ENCODE data around the gene KDM4C.
A peak's percentile ranks its signal among the peaks of the same experiment; 100 is the strongest.

Gene KDM4C

DNA sequence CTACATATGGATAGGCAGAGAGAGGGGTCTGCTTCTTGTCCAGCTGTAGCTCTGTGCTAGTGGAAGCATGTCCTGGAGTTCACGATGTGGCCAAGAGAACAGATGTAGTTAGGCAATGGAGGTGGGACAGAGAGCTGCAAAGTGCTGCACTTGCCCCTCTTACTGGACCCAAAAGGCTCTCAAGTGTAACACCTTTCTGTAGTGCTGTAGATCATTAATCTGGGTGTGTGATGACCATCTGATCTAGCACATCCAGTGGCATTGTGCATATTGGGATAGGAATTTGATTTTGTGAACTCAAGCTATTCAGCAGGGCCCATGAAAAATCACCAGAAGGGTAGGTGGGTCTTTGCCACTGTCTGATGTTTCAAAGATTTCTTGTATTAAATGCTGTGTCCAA is 151.4 kb downstream of the KDM4C start:
- no peak for DNase-seq

DNA sequence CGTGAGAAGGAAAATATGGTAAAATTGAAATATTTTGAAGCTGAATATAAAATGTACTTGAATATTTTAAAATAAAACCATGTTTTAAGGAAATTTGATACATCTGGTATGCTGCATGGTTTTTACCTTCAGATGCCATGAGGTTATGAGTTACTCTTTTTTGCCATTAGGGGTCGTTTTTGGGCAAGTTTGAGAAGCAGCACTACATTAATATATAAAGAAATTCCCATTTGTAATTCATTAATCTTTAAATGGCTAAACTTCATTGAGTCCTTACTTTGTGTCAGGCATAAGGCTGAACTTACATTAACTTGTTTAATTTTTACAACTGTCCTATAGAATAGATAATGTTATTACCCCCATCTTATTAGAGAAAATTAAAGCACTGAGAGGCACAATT is 152.3 kb downstream of the KDM4C start:
- DNase-seq, result no peak

DNA sequence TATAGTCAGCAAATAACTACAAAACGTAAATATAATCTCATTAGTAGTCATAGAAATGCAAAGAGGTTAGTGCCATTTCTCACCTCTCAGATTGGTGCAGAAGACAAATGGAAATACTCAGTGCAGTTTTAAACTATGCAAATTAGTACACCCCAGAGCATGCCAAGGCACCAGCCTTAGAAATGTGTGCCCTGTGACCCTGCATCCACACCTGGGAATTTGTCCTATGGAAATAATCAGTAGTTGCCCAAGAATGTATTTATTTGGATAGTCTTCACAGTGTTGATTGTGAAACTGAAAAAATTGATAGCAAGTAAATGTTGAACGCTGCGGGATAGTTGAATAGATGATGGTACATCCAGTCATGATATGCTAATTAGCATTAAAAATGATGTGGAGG is 152.7 kb downstream of the KDM4C start:
- DNase-seq, result no peak

DNA sequence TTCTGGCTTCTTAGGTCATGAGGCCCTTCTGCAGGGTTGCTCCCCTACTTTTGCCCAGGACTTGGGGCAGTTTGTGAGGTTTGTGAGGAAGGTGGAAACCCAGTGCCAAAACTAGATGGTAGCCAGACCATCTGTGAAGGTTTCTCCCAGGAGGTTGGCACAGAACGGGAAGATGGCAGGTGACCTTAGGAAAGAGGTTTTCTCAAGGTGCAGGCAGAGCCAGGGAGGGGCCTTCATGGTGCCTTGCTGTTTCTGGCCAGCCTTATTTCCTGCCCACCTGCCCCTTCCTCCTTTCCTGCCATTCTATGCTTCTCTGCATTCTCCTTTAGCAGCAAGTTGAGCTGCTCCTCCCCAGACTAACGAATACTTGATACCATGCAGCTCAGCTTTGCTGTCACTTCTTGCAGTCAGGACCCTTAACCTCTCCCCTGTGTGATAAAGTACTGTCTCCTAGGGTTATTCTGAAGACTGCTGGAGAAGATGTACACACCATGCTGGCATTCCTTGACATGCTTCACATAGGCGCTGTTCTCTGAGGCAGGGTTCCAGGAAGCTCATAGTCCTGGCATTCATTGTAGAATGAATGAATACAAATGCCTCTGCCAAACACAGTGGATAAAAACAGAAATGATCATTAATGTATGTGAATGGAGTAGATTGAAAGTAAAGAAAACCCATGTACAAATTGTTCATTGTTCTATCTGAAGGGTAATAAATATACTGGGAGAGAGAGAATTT is 154.3 kb downstream of the KDM4C start:
- no peak for DNase-seq

DNA sequence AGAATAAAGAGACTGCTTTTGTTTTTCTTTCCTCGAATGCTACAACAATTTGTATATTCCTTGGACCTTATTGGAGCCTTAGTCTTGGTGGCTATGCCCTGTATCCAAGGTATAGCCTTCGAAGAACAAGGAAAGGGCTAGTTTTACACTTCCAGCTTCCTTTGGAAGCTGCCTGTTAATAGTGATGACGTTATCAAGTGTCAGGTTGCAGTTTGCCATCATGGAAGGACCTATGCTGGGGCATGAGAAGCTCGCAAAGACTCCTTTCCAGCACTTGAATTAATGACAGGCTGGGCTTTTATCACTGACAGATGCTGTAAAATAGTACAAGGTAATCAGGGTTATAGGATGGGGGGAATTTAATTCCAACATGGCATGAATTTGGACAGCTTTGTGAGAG is 157.9 kb downstream of the KDM4C start:
- no peak for DNase-seq

DNA sequence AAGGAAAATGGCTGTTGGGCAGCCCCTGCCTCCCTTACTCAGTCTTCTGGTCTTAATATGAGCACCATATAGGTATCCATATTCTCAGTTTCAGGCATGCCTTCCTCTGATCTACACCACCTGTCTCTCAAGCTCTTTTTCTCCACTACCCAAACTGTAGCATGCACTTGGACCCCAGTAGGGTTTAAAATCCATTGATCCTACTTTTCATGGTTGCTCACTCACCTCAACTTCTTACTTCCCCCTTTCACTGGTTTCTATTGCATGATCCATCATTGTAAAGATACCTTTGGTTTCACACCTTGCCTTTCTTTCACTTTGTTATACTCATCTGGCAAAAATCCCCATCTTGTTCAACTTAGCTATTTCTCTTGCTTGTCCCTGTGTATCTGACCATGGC is 159.4 kb downstream of the KDM4C start:
- DNase-seq, result no peak

DNA sequence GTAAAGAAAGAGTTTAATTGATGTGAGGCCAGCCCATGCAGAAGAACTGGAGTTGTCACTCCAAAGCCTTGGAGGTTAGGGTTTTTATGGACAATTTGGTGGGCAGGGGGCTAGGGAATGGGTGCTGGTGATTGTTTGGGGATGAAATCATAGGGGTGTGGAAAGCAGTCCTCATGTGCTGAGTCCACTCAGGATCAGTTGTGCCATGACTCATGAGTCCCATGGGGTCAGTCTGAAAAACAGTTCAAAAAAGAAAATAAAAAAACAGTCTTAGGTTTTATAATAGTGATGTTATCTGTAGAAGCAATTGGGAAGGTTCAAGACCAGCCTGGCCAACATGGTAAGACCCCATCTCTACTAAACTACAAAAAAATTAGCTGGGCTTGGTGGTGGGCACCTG is 162.3 kb downstream of the KDM4C start:
- no peak for DNase-seq

DNA sequence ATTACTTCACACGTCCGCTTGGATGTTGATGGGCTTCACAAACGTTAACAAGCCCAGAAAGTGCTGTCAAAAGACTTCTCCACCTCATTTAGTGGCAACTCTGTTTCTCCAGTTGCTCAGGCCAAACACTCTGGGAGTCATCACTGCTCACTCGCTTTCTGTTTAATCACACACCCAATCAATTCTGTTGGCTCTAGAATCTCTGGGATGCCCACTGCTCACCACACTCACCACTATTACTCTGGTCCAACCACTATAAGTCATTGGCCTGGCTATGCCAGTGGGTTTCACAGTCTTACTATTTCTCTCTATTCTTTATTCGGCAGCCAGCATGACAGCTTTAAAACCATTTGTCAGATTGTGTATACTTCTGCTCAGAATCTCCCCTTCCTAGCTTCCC is 163.5 kb downstream of the KDM4C start:
- DNase-seq, result peak; percentile 11

DNA sequence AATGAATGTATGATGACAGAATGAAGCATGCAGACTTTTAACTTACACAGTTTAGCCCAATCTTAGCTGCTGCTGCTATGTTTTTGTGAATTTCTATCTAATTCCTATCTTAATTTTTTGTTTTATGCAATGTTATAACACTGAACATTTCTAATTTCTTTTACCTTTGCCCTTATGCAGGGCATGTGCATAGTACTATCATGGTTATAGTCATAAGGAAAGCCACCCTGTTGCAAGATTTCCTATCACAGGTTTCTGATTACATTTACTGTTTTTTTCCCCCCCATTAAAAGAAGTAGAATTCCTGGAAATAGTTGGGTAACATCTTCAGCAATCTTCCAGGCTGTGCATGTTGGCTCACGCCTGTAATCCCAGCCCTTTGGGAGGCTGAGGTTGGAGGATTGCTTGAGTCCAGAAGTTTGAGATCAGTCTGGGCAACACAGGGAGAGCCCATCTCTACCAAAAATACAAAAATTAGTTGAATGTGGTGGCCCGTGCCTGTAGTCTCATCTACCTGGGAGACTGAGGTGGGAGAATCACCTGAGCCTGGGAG is 164.4 kb downstream of the KDM4C start:
- DNase-seq, result peak; percentile 30

DNA sequence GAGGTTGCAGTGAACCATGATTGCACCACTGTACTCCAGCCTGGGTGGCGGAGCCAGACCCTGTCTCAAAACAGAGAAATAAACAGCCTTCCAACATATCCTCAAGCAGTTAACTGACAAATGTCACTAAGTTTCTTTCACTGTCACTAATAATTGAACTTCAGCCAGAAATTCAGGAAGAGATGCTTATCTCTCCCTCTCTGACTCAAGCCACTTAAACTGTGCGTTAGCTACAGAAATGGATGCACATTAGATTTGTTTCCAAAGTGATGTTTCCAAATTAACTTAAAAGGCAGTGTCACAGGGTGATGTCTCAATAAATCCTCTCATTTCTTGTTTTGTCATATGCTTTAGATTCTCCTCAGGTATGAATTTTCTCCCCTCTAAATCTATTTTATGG is 164.9 kb downstream of the KDM4C start:
- peak; percentile 12 for DNase-seq

DNA sequence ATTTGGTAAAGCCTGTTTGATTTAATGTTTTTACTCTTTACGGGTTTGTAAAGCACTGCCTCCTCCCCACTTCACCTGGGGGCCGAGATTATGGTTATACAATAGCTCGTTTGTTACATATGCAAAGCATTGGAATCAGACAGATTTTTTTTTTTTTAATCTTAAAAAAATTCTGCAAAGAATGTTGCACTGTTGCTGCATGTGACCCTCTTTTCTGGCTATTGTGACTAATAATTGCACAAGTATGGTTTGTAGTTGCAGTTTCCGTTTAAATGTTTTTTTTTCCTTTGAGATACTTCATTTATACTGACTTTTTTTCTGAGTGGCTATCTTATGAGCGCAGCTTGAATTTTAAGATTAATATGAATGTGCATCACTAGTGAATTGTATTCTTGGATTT is 165.3 kb downstream of the KDM4C start:
- DNase-seq, result peak; percentile 35

DNA sequence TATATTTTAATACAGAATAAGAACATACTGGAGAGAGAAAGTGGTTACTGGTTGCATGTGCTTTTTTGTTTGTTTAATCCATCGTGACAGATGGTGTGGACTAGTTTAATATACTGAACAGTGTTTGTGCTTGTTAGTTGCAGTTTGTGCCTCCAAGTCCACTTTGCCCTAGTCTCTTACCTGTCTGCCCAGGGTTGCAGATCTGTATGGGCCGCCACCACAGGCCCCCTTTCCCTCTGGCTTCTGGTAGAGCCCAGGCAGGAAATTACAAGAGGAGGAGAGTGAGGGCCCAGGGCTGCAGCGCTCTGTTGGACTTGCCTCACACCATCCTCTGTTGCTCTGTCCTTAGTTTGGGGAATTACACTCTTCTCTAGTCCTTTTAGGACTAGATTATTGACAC is 166.4 kb downstream of the KDM4C start:
- no peak for DNase-seq

DNA sequence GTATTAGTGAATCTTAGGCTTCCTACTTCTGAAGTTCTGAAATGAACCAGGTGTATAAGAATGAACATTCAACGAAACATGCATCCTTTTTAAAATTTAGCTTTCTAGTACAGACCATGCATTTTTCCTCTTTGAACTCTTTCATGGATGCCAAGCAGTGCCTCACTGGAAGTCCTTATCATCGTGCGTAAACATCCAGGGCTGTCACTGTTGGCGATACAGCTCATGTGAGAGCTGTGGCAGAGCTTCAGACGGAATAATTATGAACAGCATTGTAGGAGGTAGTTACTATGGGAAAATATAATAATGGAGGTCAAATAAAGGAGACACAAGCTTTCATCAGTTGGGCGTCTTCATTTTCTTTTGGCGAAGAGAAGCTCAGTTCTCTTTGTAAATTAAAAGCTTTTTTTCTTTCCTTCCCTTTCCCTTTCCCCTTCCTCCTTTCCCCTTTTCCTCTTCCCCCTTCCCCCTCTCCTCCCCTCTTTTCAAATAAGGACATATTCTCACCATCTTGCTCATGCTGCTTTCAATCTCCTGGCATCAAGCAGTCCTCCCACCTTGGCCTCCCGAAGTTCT is 167.3 kb downstream of the KDM4C start:
- no peak for DNase-seq

DNA sequence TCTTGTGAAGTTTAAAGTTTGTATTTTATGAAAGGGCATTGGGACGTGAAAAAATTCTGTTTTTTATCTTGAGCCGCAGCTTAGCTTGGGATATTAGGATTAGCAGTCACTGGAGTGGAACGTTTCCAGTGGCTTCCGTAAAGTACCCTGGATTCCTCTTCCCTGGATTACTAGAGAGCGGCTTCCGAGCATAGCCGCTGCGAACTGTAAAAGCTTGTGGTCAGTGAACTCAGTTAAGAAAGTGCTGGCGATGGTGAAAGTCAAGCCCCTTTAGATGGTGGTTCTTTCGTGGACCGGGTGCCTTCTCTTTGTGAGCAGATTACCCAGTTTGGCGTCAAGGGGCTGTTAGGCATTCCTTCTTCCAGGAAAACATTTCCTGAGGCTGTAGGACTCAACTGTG is 168.1 kb downstream of the KDM4C start:
- DNase-seq, result no peak

DNA sequence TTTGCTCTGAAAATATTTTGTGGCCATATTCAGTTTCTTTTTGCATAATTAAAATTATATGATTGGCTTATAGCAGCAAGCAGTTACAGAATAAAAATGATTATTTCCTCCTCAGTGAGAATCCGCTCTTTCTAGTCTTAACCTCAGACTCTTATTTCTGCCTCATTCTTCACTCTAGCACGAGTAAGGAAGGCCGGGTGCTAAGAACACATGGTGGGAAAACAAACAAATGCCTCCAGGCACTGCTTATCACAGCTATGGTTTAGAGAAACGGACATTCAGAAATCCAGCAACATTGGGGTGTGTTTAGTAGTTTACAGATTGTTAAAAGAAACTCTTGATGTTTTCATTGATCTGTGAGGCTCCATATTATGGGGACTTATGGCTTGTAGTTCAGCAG is 168.7 kb downstream of the KDM4C start:
- DNase-seq, result no peak

DNA sequence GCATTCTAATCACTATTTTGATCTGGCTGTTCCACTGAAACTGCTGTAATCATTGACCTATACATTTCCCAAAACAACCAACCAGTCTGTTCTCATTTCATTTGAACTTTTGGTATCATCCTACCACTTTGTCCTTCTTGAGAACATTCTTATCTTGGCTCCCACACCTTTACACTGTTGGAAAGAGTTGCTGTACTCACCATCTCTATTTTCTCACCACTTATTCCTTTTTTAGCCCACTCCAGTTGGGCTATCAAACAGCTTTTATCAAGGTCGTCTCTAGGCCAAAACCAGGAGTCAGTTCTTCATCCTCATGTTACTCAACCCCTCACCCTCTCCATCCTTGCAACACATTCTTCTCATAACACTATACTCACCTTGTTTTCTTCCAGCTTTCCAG is 170.1 kb downstream of the KDM4C start:
- DNase-seq, result no peak

DNA sequence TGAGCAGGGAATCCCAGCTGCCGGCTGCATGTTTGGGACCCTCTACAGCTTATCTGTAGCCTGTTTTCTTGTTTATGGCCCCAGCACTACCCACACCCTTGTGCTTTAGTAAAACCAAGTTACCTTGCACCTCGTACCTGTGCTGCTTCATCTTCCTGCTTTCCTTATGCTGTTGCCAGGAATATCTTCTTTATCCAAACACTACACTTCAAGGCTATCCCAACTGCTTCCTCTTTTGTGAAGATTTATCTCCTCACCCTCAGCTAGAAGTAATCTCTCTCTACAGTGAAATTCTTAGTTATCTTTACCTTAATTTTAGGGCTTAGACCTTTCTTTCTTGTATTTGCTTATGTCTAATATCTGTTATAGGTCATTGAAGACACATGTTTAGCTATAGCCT is 171.1 kb downstream of the KDM4C start:
- DNase-seq, result no peak

DNA sequence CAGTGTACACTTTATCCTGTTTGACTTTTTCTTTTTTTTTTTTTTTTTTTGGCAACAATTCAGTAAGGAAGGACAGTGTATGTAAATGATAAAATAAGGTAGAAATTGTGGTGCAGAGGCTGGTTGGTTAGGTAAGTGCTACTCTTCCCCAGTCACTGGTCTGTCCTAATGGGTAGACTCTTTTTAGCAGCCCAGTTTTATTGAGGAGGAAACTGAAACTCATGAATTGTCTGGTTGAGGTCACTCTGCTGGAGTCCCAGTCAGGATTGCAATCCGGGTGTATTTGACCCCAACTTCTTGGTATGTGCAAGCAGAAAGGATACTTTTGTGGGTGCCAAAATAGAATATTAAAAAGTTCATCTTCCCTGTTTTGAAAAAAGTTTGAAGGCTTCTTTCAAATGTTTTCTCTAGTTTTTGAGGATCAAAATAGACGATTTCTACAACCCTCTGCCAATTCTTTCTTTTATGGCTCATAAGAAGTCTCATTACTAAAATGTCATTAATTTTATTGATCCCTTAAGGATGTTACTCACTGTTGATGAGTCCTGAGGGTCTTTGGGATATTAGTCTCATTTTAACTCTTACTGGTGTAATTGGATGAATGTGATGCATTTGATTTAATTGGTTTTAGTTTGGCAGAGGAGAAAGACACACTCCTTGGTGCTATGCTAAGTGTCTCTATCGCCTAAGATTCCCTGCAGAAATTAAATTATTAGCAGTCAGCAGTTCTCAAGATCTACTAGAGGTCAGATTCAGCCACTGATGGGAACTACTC is 171.9 kb downstream of the KDM4C start:
- DNase-seq, result no peak

DNA sequence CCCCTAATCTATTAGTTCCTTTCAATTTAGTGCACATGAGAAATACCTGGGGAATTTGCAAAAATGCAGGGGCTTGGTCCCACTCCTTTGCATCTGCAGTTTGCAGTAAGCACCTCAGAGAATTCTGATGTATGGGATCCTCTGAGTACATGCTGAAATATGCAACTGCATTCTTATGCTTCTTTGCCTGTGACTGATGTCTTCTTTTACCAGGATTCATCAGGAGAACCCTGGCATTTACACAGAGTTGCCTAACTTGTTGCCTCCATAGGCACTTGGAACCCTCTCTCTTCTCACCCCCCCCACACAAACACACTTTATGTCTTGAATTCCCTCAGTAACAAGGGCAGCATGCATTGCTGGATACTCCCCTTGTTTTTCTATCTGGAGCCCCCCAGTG is 173.1 kb downstream of the KDM4C start:
- DNase-seq, result no peak

DNA sequence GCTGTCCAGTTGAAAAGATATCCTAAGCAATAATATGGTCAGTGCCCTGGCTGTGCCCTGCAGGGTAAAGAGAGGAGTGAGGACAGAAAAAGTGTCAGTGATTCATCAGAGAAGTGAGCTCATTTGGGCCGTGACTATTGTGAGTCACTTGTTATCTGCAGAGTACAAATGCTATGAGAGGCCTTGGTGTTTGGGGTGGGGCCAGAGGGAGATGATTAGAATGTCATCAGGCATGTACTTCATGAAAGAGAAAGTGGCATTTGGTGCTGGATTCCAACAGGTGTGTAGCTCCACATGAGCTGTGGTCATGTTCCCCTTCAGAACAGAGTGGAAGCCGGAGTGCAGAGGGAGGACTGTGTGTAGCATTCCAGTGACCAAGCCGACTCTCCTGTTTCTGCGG is 174.1 kb downstream of the KDM4C start:
- no peak for DNase-seq

DNA sequence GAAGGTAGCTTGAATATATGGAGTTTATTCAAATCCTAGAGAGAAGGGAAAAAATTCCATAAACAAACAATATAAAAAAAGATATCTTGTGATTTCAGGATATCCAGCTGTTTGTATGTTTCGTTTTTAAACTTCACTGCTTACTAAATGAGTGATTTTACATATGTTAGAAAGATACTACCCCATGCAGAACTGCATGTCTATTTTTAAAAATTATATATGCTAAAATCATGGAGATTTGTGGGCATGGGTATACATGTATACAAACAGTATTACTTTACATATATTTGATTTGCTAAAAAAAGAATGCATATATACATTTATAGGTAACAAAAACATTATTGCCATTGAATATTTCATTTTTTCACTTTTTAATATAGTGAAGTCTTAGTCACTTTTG is 178.3 kb downstream of the KDM4C start:
- no peak for DNase-seq

DNA sequence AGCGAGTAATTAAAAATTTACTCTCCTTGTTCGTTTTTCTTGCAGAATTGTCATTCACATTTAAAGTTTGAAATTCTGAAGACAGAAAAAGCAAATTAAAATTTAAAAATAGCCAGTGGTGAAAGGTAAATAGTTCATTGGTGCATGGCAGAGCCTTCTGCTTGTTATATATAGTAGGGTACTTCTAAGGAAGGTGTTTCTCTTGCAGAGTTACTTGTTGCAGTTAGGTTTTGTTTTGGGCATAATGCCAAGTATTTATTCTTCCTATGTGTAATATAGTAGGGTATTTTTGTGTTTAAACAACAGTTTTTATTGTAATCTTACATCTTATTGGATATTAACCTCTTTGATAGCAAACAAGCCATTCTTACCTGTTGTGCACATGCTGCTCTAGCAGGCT is 179.4 kb downstream of the KDM4C start:
- DNase-seq, result no peak

DNA sequence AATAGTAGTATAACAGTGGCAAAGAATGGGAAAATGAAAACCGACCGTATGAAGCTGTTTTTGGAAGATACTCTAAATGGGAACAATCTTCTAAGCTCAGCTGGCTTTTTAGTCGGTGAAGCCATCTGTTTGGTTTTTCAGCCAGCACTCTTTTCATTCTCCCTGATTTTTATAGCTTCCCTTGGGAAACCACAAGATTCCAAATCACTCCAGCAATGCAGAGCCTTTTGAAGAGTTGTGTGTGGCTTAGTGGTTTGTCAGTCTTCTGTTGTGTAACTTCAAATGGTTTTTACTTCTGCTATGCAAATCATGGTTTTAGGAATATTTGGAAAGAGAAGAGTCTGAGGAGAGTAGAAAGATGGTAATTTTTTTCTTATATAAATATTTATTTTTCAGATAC is 180.7 kb downstream of the KDM4C start:
- DNase-seq, result no peak

DNA sequence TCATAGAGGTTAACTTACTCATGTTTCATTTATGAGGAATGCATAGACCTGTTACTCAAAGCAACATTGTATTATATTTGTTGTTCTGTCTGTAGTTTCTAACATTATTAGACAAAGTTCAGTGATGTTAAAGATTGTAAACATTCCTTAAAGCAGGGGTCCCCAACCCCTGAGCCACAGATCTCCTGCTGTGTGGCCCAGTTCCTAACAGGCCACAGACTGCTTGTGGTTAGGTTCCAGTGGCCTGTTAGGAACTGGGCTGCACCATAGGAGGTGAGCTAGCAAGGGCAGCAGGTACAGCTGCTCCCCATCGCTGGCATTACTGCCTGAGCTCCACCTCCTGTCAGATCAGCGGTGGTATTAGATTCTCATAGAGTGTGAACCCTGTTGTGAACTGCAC is 181.1 kb downstream of the KDM4C start:
- DNase-seq, result no peak

Measured in activated CD4-positive, alpha-beta T cell treated with anti-CD3 and anti-CD28 coated beads, Interleukin-2, Interleukin-6, amounts not matched to agents 100 ng/mL and 50 ng/mL, durations not matched to agents 16 hours and 8 hours (primary cell).